ENCODE results near the gene RTN4R. TPM values are rescaled to one million over a fixed set of nuclear protein-coding genes. Genes with fewer than 3 reads are reported as not detected.

RTN4R gene
- total RNA-seq, 1 donor from 2014 or later, result 4.2 TPM

DNA sequence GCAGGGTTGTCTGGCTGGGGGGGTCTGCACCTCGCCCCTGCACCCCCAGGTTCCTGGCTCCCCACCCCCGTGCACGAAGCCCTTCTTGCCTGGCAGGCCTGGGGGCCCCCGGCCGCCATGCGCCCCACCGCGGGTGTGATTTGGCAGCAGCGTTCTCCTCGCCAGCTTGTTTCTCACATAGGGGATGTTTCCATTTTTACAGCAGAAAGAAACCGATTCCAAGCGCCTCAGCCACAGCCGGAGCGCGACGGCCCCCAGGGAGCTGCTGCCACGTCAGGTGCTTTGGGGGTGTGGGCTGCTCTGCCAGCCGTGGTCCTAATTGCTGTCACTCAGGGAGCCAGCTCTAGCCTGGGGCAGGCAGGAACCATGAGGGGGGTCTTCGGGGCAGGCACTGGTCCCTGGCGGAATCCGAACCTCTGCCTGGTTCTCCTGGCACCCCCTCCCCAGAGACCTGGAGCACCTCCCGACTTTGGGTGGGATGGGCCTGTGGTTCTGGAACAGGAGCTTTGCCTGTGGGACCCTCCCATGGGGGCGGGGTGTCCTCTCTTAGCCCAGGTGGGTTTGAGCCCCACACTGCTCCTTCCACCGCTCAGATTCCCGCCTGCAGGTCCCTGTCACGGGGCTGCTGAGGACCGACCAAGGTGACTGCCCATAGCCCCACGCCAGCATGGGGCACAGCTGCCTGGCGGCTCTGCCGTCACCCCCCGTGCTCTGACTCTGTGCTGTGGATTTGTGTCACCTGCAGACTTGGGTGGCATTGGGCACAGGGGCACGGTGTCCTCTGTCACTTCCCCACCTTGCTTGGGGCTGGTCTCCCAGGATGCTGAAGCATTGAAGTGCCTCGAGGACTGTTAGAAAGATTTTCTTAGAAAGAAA, 54.0 kb downstream of the RTN4R start:
- Histone ChIP-seq H3K36me3 (no peaks in the 10 kb centered on the region), H3K27me3 (no peaks in the 10 kb centered on the region), H3K27ac (no peak overlapping the region), H3K4me1 (no peaks in the 10 kb centered on the region), H3K4me3 (no peak overlapping the region), H3K9me3 (no peaks in the 10 kb centered on the region)
- DNase-seq (ENCODE audit: extremely low spot score in 2 of 2), result no peak
- intact Hi-C loops (cut with DNase I), result no loop called here
- TF ChIP-seq POLR2AphosphoS5 (IDR thresholded peaks at IDR 0.05; ENCODE audit: insufficient read depth in 1 of 2, low read depth in 1 of 2), result no peak
- TF ChIP-seq, protein P1, sequence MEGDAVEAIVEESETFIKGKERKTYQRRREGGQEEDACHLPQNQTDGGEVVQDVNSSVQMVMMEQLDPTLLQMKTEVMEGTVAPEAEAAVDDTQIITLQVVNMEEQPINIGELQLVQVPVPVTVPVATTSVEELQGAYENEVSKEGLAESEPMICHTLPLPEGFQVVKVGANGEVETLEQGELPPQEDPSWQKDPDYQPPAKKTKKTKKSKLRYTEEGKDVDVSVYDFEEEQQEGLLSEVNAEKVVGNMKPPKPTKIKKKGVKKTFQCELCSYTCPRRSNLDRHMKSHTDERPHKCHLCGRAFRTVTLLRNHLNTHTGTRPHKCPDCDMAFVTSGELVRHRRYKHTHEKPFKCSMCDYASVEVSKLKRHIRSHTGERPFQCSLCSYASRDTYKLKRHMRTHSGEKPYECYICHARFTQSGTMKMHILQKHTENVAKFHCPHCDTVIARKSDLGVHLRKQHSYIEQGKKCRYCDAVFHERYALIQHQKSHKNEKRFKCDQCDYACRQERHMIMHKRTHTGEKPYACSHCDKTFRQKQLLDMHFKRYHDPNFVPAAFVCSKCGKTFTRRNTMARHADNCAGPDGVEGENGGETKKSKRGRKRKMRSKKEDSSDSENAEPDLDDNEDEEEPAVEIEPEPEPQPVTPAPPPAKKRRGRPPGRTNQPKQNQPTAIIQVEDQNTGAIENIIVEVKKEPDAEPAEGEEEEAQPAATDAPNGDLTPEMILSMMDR (IDR thresholded peaks at IDR 0.05), result no peak
- TF ChIP-seq POLR2A (IDR thresholded peaks at IDR 0.05), result no peak

- TF ChIP-seq POLR2A (IDR thresholded peaks at IDR 0.05) (no peak), POLR2AphosphoS5 (IDR thresholded peaks at IDR 0.05; ENCODE audit: insufficient read depth in 1 of 2, low read depth in 1 of 2) (no peak)
- TF ChIP-seq, protein P1 (IDR thresholded peaks at IDR 0.05), result no peak
- H3K27me3 ChIP-seq, result no peaks in the 10 kb centered on the region
- intact Hi-C loops (cut with DNase I), result no loop called here
- H3K27ac ChIP-seq, result no peak overlapping the region
- DNase-seq (ENCODE audit: extremely low spot score in 2 of 2), result no peak
- peaks cover 2% of the 10 kb centered on the region for H3K4me1 ChIP-seq
- no peak overlapping the region for H3K4me3 ChIP-seq
- no peaks in the 10 kb centered on the region for H3K9me3 ChIP-seq
- H3K36me3 ChIP-seq, result no peaks in the 10 kb centered on the region
Measured at GRCh38 chr22:20212754-20213699, 55.1 kb downstream of the RTN4R start.

GRCh38 chr22:20211997-20212753, 55.9 kb downstream of the RTN4R start:
- no peaks in the 10 kb centered on the region for H3K9me3 ChIP-seq
- TF ChIP-seq POLR2AphosphoS5 (IDR thresholded peaks at IDR 0.05; ENCODE audit: insufficient read depth in 1 of 2, low read depth in 1 of 2) (no peak), POLR2A (IDR thresholded peaks at IDR 0.05) (no peak)
- TF ChIP-seq, protein P1 (IDR thresholded peaks at IDR 0.05), result no peak
- no peak for DNase-seq (ENCODE audit: extremely low spot score in 2 of 2)
- intact Hi-C loops (cut with DNase I), result no loop called here
- H3K27ac ChIP-seq, result no peak overlapping the region
- peaks cover 10% of the 10 kb centered on the region for H3K4me1 ChIP-seq
- no peaks in the 10 kb centered on the region for H3K27me3 ChIP-seq
- H3K36me3 ChIP-seq, result no peaks in the 10 kb centered on the region
- no peak overlapping the region for H3K4me3 ChIP-seq

DNA sequence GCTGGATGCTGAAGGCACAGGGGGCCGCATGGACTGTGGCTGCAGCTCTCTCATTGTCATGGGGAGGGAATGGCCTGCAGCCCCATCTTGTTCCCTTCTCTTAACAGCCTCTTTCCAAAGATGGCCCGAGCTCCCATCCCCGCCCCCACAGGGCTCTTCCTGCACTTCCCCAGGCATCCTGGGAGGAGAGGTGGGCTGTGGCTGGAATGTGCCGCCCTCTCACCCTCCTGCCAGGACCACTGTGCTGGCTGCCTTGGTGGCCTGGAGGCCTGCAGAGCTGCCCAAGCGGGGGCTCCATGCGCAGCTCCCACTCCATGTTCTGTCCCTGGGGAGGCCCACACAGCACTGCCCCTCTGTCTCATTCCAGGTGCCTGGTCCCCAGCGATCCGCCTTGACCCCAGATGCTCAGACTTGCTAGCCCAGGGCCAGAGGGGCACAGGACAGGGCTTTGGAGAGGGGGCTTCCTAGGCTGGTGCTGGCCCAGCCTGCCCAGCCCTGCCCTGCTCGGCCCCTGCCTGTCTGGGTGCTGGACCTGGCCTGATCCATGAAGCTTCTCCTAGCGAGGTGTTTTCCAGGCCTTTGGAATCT, 56.6 kb downstream of the RTN4R start:
- no peak overlapping the region for H3K4me3 ChIP-seq
- H3K4me1 ChIP-seq, result peaks cover 17% of the 10 kb centered on the region
- intact Hi-C loops (cut with DNase I), result no loop called here
- no peaks in the 10 kb centered on the region for H3K36me3 ChIP-seq
- no peaks in the 10 kb centered on the region for H3K27me3 ChIP-seq
- no peak for TF ChIP-seq POLR2A (IDR thresholded peaks at IDR 0.05)
- no peak for TF ChIP-seq POLR2AphosphoS5 (IDR thresholded peaks at IDR 0.05; ENCODE audit: insufficient read depth in 1 of 2, low read depth in 1 of 2)
- TF ChIP-seq, protein P1 (IDR thresholded peaks at IDR 0.05), result no peak
- H3K27ac ChIP-seq, result no peak overlapping the region
- H3K9me3 ChIP-seq, result no peaks in the 10 kb centered on the region
- no peak for DNase-seq (ENCODE audit: extremely low spot score in 2 of 2)
